Activated naive CD4-positive, alpha-beta T cell treated with anti-CD3 and anti-CD28 coated beads, Interleukin-2, amount 10 ng/mL, durations not matched to agents 7 days and 5 days (primary cell): ENCODE data around the gene S100A14.
A peak's percentile ranks its signal among the peaks of the same experiment; 100 is the strongest.
"Not testable (repeated sequence)": the region's sequence is repeated elsewhere in the genome, so short reads cannot be mapped to it uniquely, and the experiment has no call there.

Source experiments
- CTCF ChIA-PET: fragments of 350-600 bp; sonication (Branson Sonifier 250); formaldehyde crosslinking; loops from one replicate; lab custom pipeline; 2021; ENCODE audit warnings: antibody characterized with exemption; lab: Charles Lee
- DNase-seq: peaks from one replicate; pipeline ENCODE4 v3.0.0-alpha.2; 2020
- H3K27ac Mint-ChIP-seq: one replicate; pipeline ENCODE4 v1.8.0; 2021; ENCODE audit warnings: mild to moderate bottlenecking, moderate library complexity, mixed read lengths
- H3K27me3 Mint-ChIP-seq: one replicate; pipeline ENCODE4 v1.8.0; 2021; ENCODE audit warnings: mild to moderate bottlenecking, mixed read lengths
- H3K36me3 Mint-ChIP-seq: one replicate; pipeline ENCODE4 v1.8.0; 2021; ENCODE audit warnings: mixed read lengths
- H3K4me1 Mint-ChIP-seq: one replicate; pipeline ENCODE4 v1.8.0; 2021; ENCODE audit warnings: mixed read lengths
- H3K4me3 Mint-ChIP-seq: one replicate; pipeline ENCODE4 v1.8.0; 2021; ENCODE audit warnings: mild to moderate bottlenecking, moderate library complexity, mixed read lengths
- H3K9me3 Mint-ChIP-seq: one replicate; pipeline ENCODE4 v1.8.0; 2021; ENCODE audit warnings: mixed read lengths

S100A14 gene

GRCh38 chr1:153608742-153609584 is 7.2 kb downstream of the S100A14 start:
- no peak overlapping the region for H3K27ac Mint-ChIP-seq
- no peak overlapping the region for H3K4me3 Mint-ChIP-seq
- no peaks in the 10 kb centered on the region for H3K4me1 Mint-ChIP-seq
- DNase-seq = no peak
- H3K27me3 Mint-ChIP-seq = peaks cover 30% of the 10 kb centered on the region
- H3K9me3 Mint-ChIP-seq = no peaks in the 10 kb centered on the region
- CTCF ChIA-PET = interaction anchor here (1.0 kb wide), 1 partner anchor 37 kb away, joined by 3 read pairs; no protein-coding TSS in a partner anchor
- H3K36me3 Mint-ChIP-seq = no peaks in the 10 kb centered on the region

DNA sequence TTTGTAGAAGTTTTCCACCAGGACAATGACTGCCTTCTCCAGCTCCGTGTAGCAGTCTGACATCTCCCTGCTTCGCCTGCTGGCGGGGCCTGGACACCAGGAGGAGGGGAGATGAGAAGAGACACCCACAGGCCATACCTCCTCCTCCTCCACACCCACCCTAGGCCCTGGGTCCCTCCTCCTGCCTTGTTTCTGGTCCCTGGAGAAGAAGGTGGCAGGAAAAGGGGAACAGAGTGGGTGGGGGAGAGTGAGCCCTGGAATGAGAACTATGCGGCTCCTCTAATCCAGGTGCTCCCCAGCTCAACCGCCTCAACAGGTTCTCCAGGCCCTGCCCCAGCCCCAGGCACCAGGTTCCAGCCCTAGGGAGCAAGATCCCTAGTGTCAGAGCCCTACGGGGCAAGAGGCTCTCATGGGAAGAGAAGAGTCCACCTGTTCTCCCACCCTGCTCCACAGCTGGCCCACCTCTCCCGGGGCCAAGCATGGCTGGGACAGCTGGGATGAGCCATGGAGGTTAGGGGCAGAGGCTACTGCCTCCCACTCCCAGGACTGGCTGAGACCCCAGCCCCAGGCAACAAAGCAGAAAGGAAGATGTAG is 7.9 kb downstream of the S100A14 start:
- CTCF ChIA-PET = interaction anchor here (1.0 to 2.0 kb wide), 2 partner anchors 36 to 98 kb away, joined by 3 to 4 read pairs; no protein-coding TSS in a partner anchor
- Mint-ChIP-seq H3K4me3 (no peak overlapping the region), H3K9me3 (no peaks in the 10 kb centered on the region), H3K27ac (no peak overlapping the region), H3K36me3 (no peaks in the 10 kb centered on the region), H3K4me1 (no peaks in the 10 kb centered on the region), H3K27me3 (peaks cover 27% of the 10 kb centered on the region)
- no peak for DNase-seq

GRCh38 chr1:153607381-153607780 is 8.7 kb downstream of the S100A14 start:
- H3K36me3 Mint-ChIP-seq = no peaks in the 10 kb centered on the region
- H3K27me3 Mint-ChIP-seq = peaks cover 25% of the 10 kb centered on the region
- CTCF ChIA-PET = interaction anchor here (1.0 to 2.0 kb wide), 2 partner anchors 74 to 97 kb away, joined by 3 to 4 read pairs; no protein-coding TSS in a partner anchor
- no peak overlapping the region for H3K27ac Mint-ChIP-seq
- no peaks in the 10 kb centered on the region for H3K9me3 Mint-ChIP-seq
- peaks cover 3% of the 10 kb centered on the region for H3K4me1 Mint-ChIP-seq
- H3K4me3 Mint-ChIP-seq = no peak overlapping the region
- no peak for DNase-seq

GRCh38 chr1:153606194-153606593 is 9.9 kb downstream of the S100A14 start:
- CTCF ChIA-PET = interaction anchor here (1.0 kb wide), 1 partner anchor 73 kb away, joined by 3 read pairs; no protein-coding TSS in a partner anchor

DNA sequence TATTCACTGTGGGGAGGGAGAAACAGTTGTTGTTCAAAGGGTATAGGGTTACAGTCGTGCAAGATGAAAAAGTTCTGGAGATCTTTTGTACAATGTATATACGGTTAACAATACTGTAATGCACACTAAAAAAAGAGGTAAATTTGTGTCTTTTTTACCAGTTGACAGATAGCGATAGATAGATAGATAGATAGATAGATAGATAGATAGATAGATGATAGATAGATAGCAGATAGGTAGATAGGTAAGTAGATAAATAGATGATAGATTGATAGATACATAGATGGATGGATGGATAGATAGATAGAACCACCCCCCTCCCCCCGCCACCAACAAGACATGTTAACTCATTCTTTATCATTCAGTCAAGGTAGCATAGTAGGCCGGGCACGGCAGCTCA is 13.4 kb downstream of the S100A14 start:
- peaks cover 4% of the 10 kb centered on the region for H3K27me3 Mint-ChIP-seq
- no peak overlapping the region for H3K4me3 Mint-ChIP-seq
- no peak for DNase-seq
- no peaks in the 10 kb centered on the region for H3K36me3 Mint-ChIP-seq
- CTCF ChIA-PET = no interaction called here
- H3K9me3 Mint-ChIP-seq = no peaks in the 10 kb centered on the region
- peaks cover 17% of the 10 kb centered on the region for H3K4me1 Mint-ChIP-seq
- H3K27ac Mint-ChIP-seq = no peak overlapping the region

More at GRCh38 chr1:153606194-153606593, 9.9 kb downstream of the S100A14 start:
- Mint-ChIP-seq H3K27ac (no peak overlapping the region), H3K36me3 (no peaks in the 10 kb centered on the region), H3K4me3 (no peak overlapping the region), H3K9me3 (no peaks in the 10 kb centered on the region), H3K4me1 (peaks cover 7% of the 10 kb centered on the region), H3K27me3 (peaks cover 19% of the 10 kb centered on the region)
- no peak for DNase-seq

- CTCF ChIA-PET = interaction anchor here (2.4 kb wide), 1 partner anchor 27 kb away, joined by 8 read pairs; no protein-coding TSS in a partner anchor
- Mint-ChIP-seq H3K4me3 (no peak overlapping the region), H3K27ac (no peak overlapping the region), H3K27me3 (no peaks in the 10 kb centered on the region), H3K36me3 (no peaks in the 10 kb centered on the region), H3K4me1 (peaks cover 19% of the 10 kb centered on the region), H3K9me3 (no peaks in the 10 kb centered on the region)
- no peak for DNase-seq
Measured at GRCh38 chr1:153599847-153600246, 16.3 kb downstream of the S100A14 start.

- H3K4me3 Mint-ChIP-seq = no peak overlapping the region
- H3K4me1 Mint-ChIP-seq = peaks cover 19% of the 10 kb centered on the region
- H3K36me3 Mint-ChIP-seq = no peaks in the 10 kb centered on the region
- CTCF ChIA-PET = interaction anchor here (0.6 to 2.4 kb wide), 4 partner anchors 17 to 88 kb away, joined by 3 to 8 read pairs (median 6); partner anchors contain the start of gene S100A14
- peak; percentile 37 for DNase-seq
- no peaks in the 10 kb centered on the region for H3K27me3 Mint-ChIP-seq
- H3K27ac Mint-ChIP-seq = no peak overlapping the region
- no peaks in the 10 kb centered on the region for H3K9me3 Mint-ChIP-seq
Measured at GRCh38 chr1:153598309-153599172, 17.6 kb downstream of the S100A14 start.

- Mint-ChIP-seq H3K27me3 (no peaks in the 10 kb centered on the region), H3K4me1 (peaks cover 15% of the 10 kb centered on the region), H3K27ac (no peak overlapping the region), H3K36me3 (no peaks in the 10 kb centered on the region), H3K4me3 (no peak overlapping the region), H3K9me3 (no peaks in the 10 kb centered on the region)
- DNase-seq = no peak
- CTCF ChIA-PET = interaction anchor here (1.1 to 2.4 kb wide), 3 partner anchors 21 to 87 kb away, joined by 3 to 8 read pairs (median 8); no protein-coding TSS in a partner anchor
Measured at GRCh38 chr1:153597206-153597605, 18.9 kb downstream of the S100A14 start.

DNA sequence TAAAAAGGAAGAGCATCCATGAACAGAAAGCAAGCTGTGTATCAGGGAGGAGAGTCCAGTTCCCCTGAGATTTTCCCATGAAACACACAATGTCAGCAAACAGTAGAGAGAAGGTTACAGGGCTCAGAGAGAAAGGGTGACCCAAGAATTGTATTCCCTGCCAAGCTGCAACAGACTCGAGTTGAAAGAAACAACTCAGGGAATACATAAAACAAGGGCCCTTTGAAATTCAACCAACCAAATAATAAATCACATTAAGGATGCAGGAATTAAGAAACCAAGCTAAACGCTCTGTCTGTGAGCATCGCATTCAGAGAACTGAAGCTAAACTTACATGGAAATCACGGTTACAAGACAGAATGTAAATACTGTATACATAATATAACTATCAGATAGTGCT is 23.4 kb downstream of the S100A14 start:
- peaks cover 2% of the 10 kb centered on the region for H3K4me1 Mint-ChIP-seq
- H3K4me3 Mint-ChIP-seq = no peak overlapping the region
- H3K27ac Mint-ChIP-seq = no peak overlapping the region
- no peak for DNase-seq
- no peaks in the 10 kb centered on the region for H3K9me3 Mint-ChIP-seq
- no peaks in the 10 kb centered on the region for H3K36me3 Mint-ChIP-seq
- peaks cover 3% of the 10 kb centered on the region for H3K27me3 Mint-ChIP-seq
- CTCF ChIA-PET = interaction anchor here (0.9 to 1.6 kb wide), 3 partner anchors 20 to 98 kb away, joined by 3 to 9 read pairs (median 4); no protein-coding TSS in a partner anchor

GRCh38 chr1:153588482-153588881 is 27.6 kb downstream of the S100A14 start:
- Mint-ChIP-seq H3K36me3 (no peaks in the 10 kb centered on the region), H3K9me3 (no peaks in the 10 kb centered on the region), H3K27ac (no peak overlapping the region), H3K4me3 (no peak overlapping the region), H3K27me3 (peaks cover 26% of the 10 kb centered on the region), H3K4me1 (no peaks in the 10 kb centered on the region)
- CTCF ChIA-PET = interaction anchor here (0.6 kb wide), 1 partner anchor 38 kb away, joined by 3 read pairs; no protein-coding TSS in a partner anchor
- DNase-seq = no peak

GRCh38 chr1:153588033-153588432 is 28.1 kb downstream of the S100A14 start:
- CTCF ChIA-PET = interaction anchor here (0.6 kb wide), 1 partner anchor 39 kb away, joined by 3 read pairs; no protein-coding TSS in a partner anchor
- H3K4me1 Mint-ChIP-seq, H3K9me3 Mint-ChIP-seq, DNase-seq, H3K4me3 Mint-ChIP-seq, H3K27ac Mint-ChIP-seq, H3K36me3 Mint-ChIP-seq: not testable (repeated sequence)
- peaks cover 26% of the 10 kb centered on the region for H3K27me3 Mint-ChIP-seq

GRCh38 chr1:153587314-153587713 is 28.8 kb downstream of the S100A14 start:
- H3K4me1 Mint-ChIP-seq = no peaks in the 10 kb centered on the region
- H3K27ac Mint-ChIP-seq = no peak overlapping the region
- DNase-seq = no peak
- H3K9me3 Mint-ChIP-seq = no peaks in the 10 kb centered on the region
- H3K36me3 Mint-ChIP-seq = no peaks in the 10 kb centered on the region
- H3K27me3 Mint-ChIP-seq = peaks cover 26% of the 10 kb centered on the region
- no peak overlapping the region for H3K4me3 Mint-ChIP-seq
- CTCF ChIA-PET = no interaction called here

GRCh38 chr1:153586347-153586746 is 29.8 kb downstream of the S100A14 start:
- DNase-seq = no peak
- Mint-ChIP-seq H3K27me3 (peaks cover 26% of the 10 kb centered on the region), H3K9me3 (no peaks in the 10 kb centered on the region), H3K27ac (no peak overlapping the region), H3K36me3 (no peaks in the 10 kb centered on the region), H3K4me1 (no peaks in the 10 kb centered on the region), H3K4me3 (no peak overlapping the region)
- CTCF ChIA-PET = interaction anchor here (1.5 kb wide), 1 partner anchor 76 kb away, joined by 3 read pairs; no protein-coding TSS in a partner anchor
